Right lobe of liver (tissue), 6 donors: Measurements from ENCODE around the gene CRACR2B. TPM values are rescaled to one million over a fixed set of nuclear protein-coding genes. Genes with fewer than 3 reads are reported as not detected.
A peak's percentile ranks its signal among the peaks of the same experiment; 100 is the strongest.

Source experiments
- ATAC-seq, 4 donors: fragments of 200-7000 bp; cut with Tn5 transposase; one replicate each; pipeline ENCODE4 v1.9.1; 2020; ENCODE audit warnings: mild to moderate bottlenecking in 4 of 4, moderate library complexity in 4 of 4
- DNase-seq, 3 donors: peaks; one replicate each; pipeline ENCODE4 v3.0.0-alpha.2; 2020
- H3K27ac ChIP-seq, 3 donors: fragments of 200-600 bp; one replicate each; pipeline ENCODE4 v1.8.0; 2022
- H3K27me3 ChIP-seq, 2 donors: fragments of 200-600 bp; one replicate each; pipeline ENCODE4 v1.8.0; 2022
- H3K36me3 ChIP-seq, 4 donors: fragments of 200-600 bp; sonication (generic) in 1 of 4; one replicate each; pipeline versions ENCODE4 v1.5.1 to v1.8.0; 2017 to 2022; ENCODE audit warnings: control low read depth in 1 of 4
- H3K4me1 ChIP-seq, 4 donors: fragments of 200-600 bp; sonication (generic) in 1 of 4; one replicate each; pipeline versions ENCODE4 v1.5.1 to v1.8.0; 2017 to 2022; ENCODE audit warnings: control low read depth in 1 of 4
- H3K4me3 ChIP-seq, 3 donors: fragments of 200-600 bp; one replicate each; pipeline ENCODE4 v1.8.0; 2022
- H3K9me3 ChIP-seq, 4 donors: fragments of 200-600 bp; sonication (generic) in 1 of 4; one replicate each; pipeline versions ENCODE4 v1.5.1 to v1.8.0; 2017 to 2022; ENCODE audit warnings: control low read depth in 1 of 4
- CTCF ChIP-seq, 4 donors: fragments of 200-600 bp in 3 of 4; fragments of 450-650 bp in 1 of 4; IDR thresholded peaks; one replicate each; pipeline versions ENCODE4 v1.5.1 to v1.8.0; 2016 to 2022; ENCODE audit warnings: antibody characterized with exemption in 4 of 4, mild to moderate bottlenecking in 2 of 4
- POLR2A ChIP-seq: fragments of 450-650 bp; IDR thresholded peaks from one replicate; pipeline ENCODE4 v1.6.1; 2017; ENCODE audit warnings: antibody characterized with exemption, mild to moderate bottlenecking
- WGBS: methylation state at CpG from one replicate; pipeline ENCODE4 v1.1.6; 2018; ENCODE audit warnings: low coverage, low lambda C conversion rate; ENCODE audit not compliant: insufficient coverage; ENCODE audit errors: missing lambda C conversion rate; 5-methylcytosine and 5-hydroxymethylcytosine counted together
- intact Hi-C, 2 donors: fragments of 100-400 bp; cut with DNase I; formaldehyde crosslinking; loops; one replicate each; pipeline versions ENCODE4 v1.11.2 to v1.14.1; 2022
- total RNA-seq, 6 experiments: library from RNA; depleted of rRNA in 2 of 6; stranded (reverse); fragments of >200 nt in 2 of 6; fragmentation: NEBNext Ultra II Directional in 3 of 6; extraction: Animal tissue kit (Norgen Biotek cat#: 25700) in 3 of 6; gene quantifications; one replicate each; pipeline versions ENCODE4 v1.1.0 to v1.2.4, GENCODE V29; 2016 to 2023
- donor health status: DM: no; HTN: yes; CAD: no.
- donor health status: DM: no; HTN: no; CAD: no.
- donor health status: DM: no; HTN: no; CAD: no.
- donor health status: DM: no; HTN: yes; CAD: no.
- donor health status: DM: no; HTN: yes; CAD: no.

Gene CRACR2B
- total RNA-seq, 6 experiments from 2014 or later, result 2.2 to 4.0 (median 3.1) TPM

GRCh38 chr11:791658-792534 is 35.8 kb upstream of the CRACR2B start:
- no peak overlapping the region for H3K27ac ChIP-seq
- DNase-seq (peak in 1 of 3 donors; percentile 54), ATAC-seq (no peak)
- H3K9me3 ChIP-seq, result no peaks in the 10 kb centered on the region
- no peak overlapping the region for H3K4me3 ChIP-seq
- 84% methylated on average over 7 of the region's 49 CpGs for WGBS
- intact Hi-C loops, result no loop called here
- no peak for TF ChIP-seq CTCF (IDR thresholded peaks at IDR 0.05)
- H3K4me1 ChIP-seq, result peaks cover 0 to 18% (median 6%) of the 10 kb centered on the region in 4 donors
- H3K36me3 ChIP-seq, result peaks cover 0 to 5% (median 0%) of the 10 kb centered on the region in 4 donors
- no peaks in the 10 kb centered on the region for H3K27me3 ChIP-seq

GRCh38 chr11:792535-792821 is 35.2 kb upstream of the CRACR2B start:
- DNase-seq (no peak), ATAC-seq (no peak)
- no CpG with 5 or more reads among the region's 15 CpGs for WGBS

GRCh38 chr11:792873-793272 is 34.8 kb upstream of the CRACR2B start:
- peaks cover 0 to 28% (median 11%) of the 10 kb centered on the region in 4 donors for H3K4me1 ChIP-seq
- H3K36me3 ChIP-seq, result peaks cover 0 to 5% (median 0%) of the 10 kb centered on the region in 4 donors
- 100% methylated on average over 3 of the region's 13 CpGs for WGBS
- intact Hi-C loops, result no loop called here
- H3K27me3 ChIP-seq, result no peaks in the 10 kb centered on the region
- no peak overlapping the region for H3K27ac ChIP-seq
- ATAC-seq (no peak), DNase-seq (no peak)
- TF ChIP-seq POLR2A (no peak), CTCF (IDR thresholded peaks at IDR 0.05) (no peak)
- no peaks in the 10 kb centered on the region for H3K9me3 ChIP-seq
- no peak overlapping the region for H3K4me3 ChIP-seq

More at GRCh38 chr11:792535-792821, 35.2 kb upstream of the CRACR2B start:
- Histone ChIP-seq H3K9me3 (no peaks in the 10 kb centered on the region), H3K4me3 (no peak overlapping the region), H3K4me1 (peaks cover 0 to 24% (median 10%) of the 10 kb centered on the region in 4 donors), H3K27me3 (no peaks in the 10 kb centered on the region), H3K27ac (no peak overlapping the region), H3K36me3 (peaks cover 0 to 5% (median 0%) of the 10 kb centered on the region in 4 donors)
- intact Hi-C loops, result no loop called here
- TF ChIP-seq POLR2A (no peak), CTCF (IDR thresholded peaks at IDR 0.05) (no peak)

- TF ChIP-seq POLR2A (no peak), CTCF (IDR thresholded peaks at IDR 0.05) (no peak)
- no peak overlapping the region for H3K4me3 ChIP-seq
- no peak overlapping the region for H3K27ac ChIP-seq
- 70% methylated on average over 2 of the region's 7 CpGs for WGBS
- H3K36me3 ChIP-seq, result peaks cover 0 to 5% (median 0%) of the 10 kb centered on the region in 4 donors
- peaks cover 0 to 32% (median 11%) of the 10 kb centered on the region in 4 donors for H3K4me1 ChIP-seq
- ATAC-seq, result no peak
- no peaks in the 10 kb centered on the region for H3K9me3 ChIP-seq
- intact Hi-C loops, result no loop called here
- H3K27me3 ChIP-seq, result no peaks in the 10 kb centered on the region
- peak in 1 of 3 donors; percentile 31 for DNase-seq
Observed at GRCh38 chr11:793556-793955, 34.2 kb upstream of the CRACR2B start.
